RCC 7860 (cell line): Measurements from ENCODE around the gene CHADL.
"Not testable (repeated sequence)": the region's sequence is repeated elsewhere in the genome, so short reads cannot be mapped to it uniquely, and the experiment has no call there.

Experiments
- DNase-seq: peaks from one replicate; pipeline ENCODE4 v3.0.0-alpha.2; 2015; ENCODE audit warnings: low spot score
- FAIRE-seq: peaks from 2 replicates; lab custom pipeline; 2012; peaks lifted over from hg19 to GRCh38; lab: Jason Lieb, UNC

CHADL gene

GRCh38 chr22:41197038-41197972 is 43.4 kb downstream of the CHADL start:
- DNase-seq: peak; percentile 40
- no peak for FAIRE-seq

GRCh38 chr22:41193829-41194228 is 46.9 kb downstream of the CHADL start:
- FAIRE-seq: no peak
- no peak for DNase-seq

- FAIRE-seq: no peak
- DNase-seq: no peak
Measured at GRCh38 chr22:41191467-41191866, 49.3 kb downstream of the CHADL start.

GRCh38 chr22:41184679-41185078 is 56.1 kb downstream of the CHADL start:
- no peak for DNase-seq
- FAIRE-seq: no peak

GRCh38 chr22:41181349-41182241 is 59.1 kb downstream of the CHADL start:
- no peak for DNase-seq
- FAIRE-seq: no peak

- FAIRE-seq (no peak), DNase-seq (no peak)
Measured at GRCh38 chr22:41180926-41181325, 59.8 kb downstream of the CHADL start.

GRCh38 chr22:41180362-41180761 is 60.4 kb downstream of the CHADL start:
- not testable (repeated sequence) for FAIRE-seq

More at GRCh38 chr22:41180362-41180761, 60.4 kb downstream of the CHADL start:
- not testable (repeated sequence) for DNase-seq
